NCI-H146 treated with DMSO at 0.1 percent for 48 hours (cell line): Measurements from ENCODE around the gene GRIK3.

Source experiments
- DNase-seq: peaks from one replicate; lab custom pipeline; 2025; ENCODE audit not compliant: unreplicated experiment; lab: John Stamatoyannopoulos, UW

The GRIK3 gene

GRCh38 chr1:37047542-37047941, 13.2 kb upstream of the GRIK3 start:
- DNase-seq: no peak

GRCh38 chr1:37043101-37043500, 8.8 kb upstream of the GRIK3 start:
- DNase-seq: no peak

GRCh38 chr1:37042506-37042905, 8.2 kb upstream of the GRIK3 start:
- no peak for DNase-seq

- no peak for DNase-seq
Measured at GRCh38 chr1:37041483-37041882, 7.2 kb upstream of the GRIK3 start.

GRCh38 chr1:37040773-37041172, 6.5 kb upstream of the GRIK3 start:
- DNase-seq: no peak

GRCh38 chr1:37040261-37040660, 5.9 kb upstream of the GRIK3 start:
- DNase-seq: no peak

- DNase-seq: peak; percentile 89
Measured at GRCh38 chr1:37038227-37039093, 4.1 kb upstream of the GRIK3 start.

- DNase-seq: no peak
Measured at GRCh38 chr1:37037690-37038089, 3.4 kb upstream of the GRIK3 start.

- DNase-seq: no peak
Measured at GRCh38 chr1:37036667-37037053, 2.3 kb upstream of the GRIK3 start.

- no peak for DNase-seq
Measured at GRCh38 chr1:37035796-37036666, 1.7 kb upstream of the GRIK3 start.

- DNase-seq: no peak
Measured at GRCh38 chr1:37035014-37035691, 838 bp upstream of the GRIK3 start.

- DNase-seq: no peak
Measured at GRCh38 chr1:37033355-37034101, 787 bp downstream of the GRIK3 start.

- no peak for DNase-seq
Measured at GRCh38 chr1:37032660-37033354, 1.5 kb downstream of the GRIK3 start.

- no peak for DNase-seq
Measured at GRCh38 chr1:37031871-37032270, 2.4 kb downstream of the GRIK3 start.

GRCh38 chr1:37031429-37031828, 2.9 kb downstream of the GRIK3 start:
- no peak for DNase-seq

GRCh38 chr1:37028981-37029617, 5.2 kb downstream of the GRIK3 start:
- no peak for DNase-seq

GRCh38 chr1:37021502-37021901, 12.8 kb downstream of the GRIK3 start:
- DNase-seq: no peak

GRCh38 chr1:37020653-37021277, 13.6 kb downstream of the GRIK3 start:
- DNase-seq: no peak

- DNase-seq: no peak
Measured at GRCh38 chr1:37018510-37018909, 15.8 kb downstream of the GRIK3 start.
